Liver (tissue), 9 donors: Measurements from ENCODE around the gene ADAMTS4. TPM values are rescaled to one million over a fixed set of nuclear protein-coding genes. Genes with fewer than 3 reads are reported as not detected.

ENCODE experiments used
- DNase-seq: peaks from one replicate; pipeline ENCODE4 v3.0.0-alpha.2; 2017; ENCODE audit warnings: low spot score
- H3K27ac ChIP-seq, 2 donors: one replicate each; pipeline ENCODE4 v1.7.0; 2013; ENCODE audit warnings: inconsistent platforms in 2 of 2, low read length in 2 of 2, control low read depth in 1 of 2, low read depth in 1 of 2, mild to moderate bottlenecking in 1 of 2
- H3K27me3 ChIP-seq, 4 donors: one replicate each; pipeline versions ENCODE4 v1.6.1 to v1.7.0; 2013; ENCODE audit warnings: low read length in 3 of 4, inconsistent platforms in 1 of 4, mild to moderate bottlenecking in 1 of 4, moderate library complexity in 1 of 4; ENCODE audit not compliant: control insufficient read depth in 4 of 4, insufficient read depth in 4 of 4
- H3K36me3 ChIP-seq, 4 donors: one replicate each; pipeline versions ENCODE4 v1.6.1 to v1.7.0; 2013; ENCODE audit warnings: low read length in 3 of 4, mild to moderate bottlenecking in 3 of 4, low read depth in 1 of 4, moderate library complexity in 1 of 4; ENCODE audit not compliant: control insufficient read depth in 4 of 4, insufficient read depth in 3 of 4
- H3K4me1 ChIP-seq, 4 donors: one replicate each; pipeline versions ENCODE4 v1.6.1 to v1.7.0; 2013; ENCODE audit warnings: low read length in 3 of 4, mild to moderate bottlenecking in 3 of 4, moderate library complexity in 1 of 4; ENCODE audit not compliant: control insufficient read depth in 4 of 4, insufficient read depth in 4 of 4
- H3K4me3 ChIP-seq, 3 donors: one replicate each; pipeline versions ENCODE4 v1.6.1 to v1.7.0; 2013; ENCODE audit warnings: low read length in 3 of 3, control low read depth in 1 of 3, low read depth in 1 of 3, mild to moderate bottlenecking in 1 of 3
- H3K9ac ChIP-seq, 2 donors: one replicate each; pipeline ENCODE4 v1.7.0; 2013; ENCODE audit warnings: low read length in 2 of 2, mild to moderate bottlenecking in 2 of 2, moderate library complexity in 2 of 2, control low read depth in 1 of 2, low read depth in 1 of 2
- H3K9me3 ChIP-seq, 4 donors: one replicate each; pipeline versions ENCODE4 v1.6.1 to v1.7.0; 2013; ENCODE audit warnings: low read length in 3 of 4; ENCODE audit not compliant: control insufficient read depth in 4 of 4
- EGR1 ChIP-seq, 2 donors: IDR thresholded peaks; 2 replicates each; pipeline ENCODE4 v1.6.1; 2016 to 2018; ENCODE audit warnings: antibody characterized with exemption in 2 of 2, low read depth in 2 of 2
- GABPA ChIP-seq, 2 donors: IDR thresholded peaks in 1 of 2; conservative IDR thresholded peaks in 1 of 2; 2 replicates each; pipeline ENCODE4 v1.6.1; 2016; ENCODE audit warnings: antibody characterized with exemption in 2 of 2, mild to moderate bottlenecking in 1 of 2, moderate library complexity in 1 of 2
- HNF4A ChIP-seq, 2 donors: conservative IDR thresholded peaks; 2 replicates each; pipeline ENCODE4 v1.6.1; 2016; ENCODE audit warnings: antibody characterized with exemption in 2 of 2, mild to moderate bottlenecking in 2 of 2
- MAX ChIP-seq: IDR thresholded peaks from 2 replicates; pipeline ENCODE4 v1.6.1; 2016; ENCODE audit warnings: antibody characterized with exemption
- RAD21 ChIP-seq, 2 donors: IDR thresholded peaks; 2 replicates each; pipeline ENCODE4 v1.6.1; 2016; ENCODE audit warnings: antibody characterized with exemption in 2 of 2, mild to moderate bottlenecking in 2 of 2
- RXRA ChIP-seq, 2 donors: IDR thresholded peaks; 2 replicates each; pipeline ENCODE4 v1.6.1; 2017 to 2018; ENCODE audit warnings: antibody characterized with exemption in 2 of 2, mild to moderate bottlenecking in 1 of 2
- SP1 ChIP-seq: IDR thresholded peaks from 2 replicates; pipeline ENCODE4 v1.6.1; 2018; ENCODE audit warnings: antibody characterized with exemption, mild to moderate bottlenecking
- TAF1 ChIP-seq: conservative IDR thresholded peaks from 2 replicates; pipeline ENCODE4 v1.6.1; 2016; ENCODE audit warnings: antibody characterized with exemption, mild to moderate bottlenecking
- YY1 ChIP-seq: IDR thresholded peaks from 2 replicates; pipeline ENCODE4 v1.6.1; 2016; ENCODE audit warnings: antibody characterized with exemption, mild to moderate bottlenecking
- ZBTB33 ChIP-seq: IDR thresholded peaks from 2 replicates; pipeline ENCODE4 v1.6.1; 2016; ENCODE audit warnings: antibody characterized with exemption
- WGBS: extraction: QIAGEN DNeasy Blood & Tissue Kit; methylation state at CpG from one replicate; pipeline ENCODE4 v1.1.7; 2013; 5-methylcytosine and 5-hydroxymethylcytosine counted together
- polyA plus RNA-seq, 2 donors: library from polyadenylated mRNA; stranded (reverse) in 1 of 2; unstranded in 1 of 2; fragments of 200-250 nt in 1 of 2; fragments of >200 nt in 1 of 2; fragmentation: Nextera tagmentation in 1 of 2; extraction: Ambion mirVana in 1 of 2; gene quantifications; one replicate each; pipeline versions ENCODE4 v1.2.1 to v1.2.3, GENCODE V29; 2013 to 2015
- total RNA-seq, 2 donors: library from RNA; depleted of rRNA; stranded (reverse); fragments of >200 nt; gene quantifications; one replicate each; pipeline ENCODE4 v1.2.3, GENCODE V29; 2014
- TF ChIP-seq, protein P1 (sequence below): fragments of 150-350 bp; IDR thresholded peaks from 2 replicates; pipeline ENCODE4 v1.5.1; 2017; ENCODE audit warnings: improper control_type of control experiment, low read depth, low read length; ENCODE audit not compliant: missing input control
- TF ChIP-seq, protein P2 (sequence below): IDR thresholded peaks from 2 replicates; pipeline ENCODE4 v1.6.1; 2016; ENCODE audit warnings: antibody characterized with exemption, mild to moderate bottlenecking
- TF ChIP-seq, protein P3 (sequence below): IDR thresholded peaks from 2 replicates; pipeline ENCODE4 v1.6.1; 2016; ENCODE audit warnings: antibody characterized with exemption
- donor health status: healthy.
- donor health status: healthy.
- donor health status: healthy.
- donor health status: healthy.
- donor health status: healthy.

The ADAMTS4 gene
- total and polyA plus RNA-seq, 4 donors = 0.21 to 2.2 (median 0.38) TPM

GRCh38 chr1:161191971-161192370 lies 6.9 kb downstream of the ADAMTS4 start:
- no peak overlapping the region for H3K4me3 ChIP-seq
- TF ChIP-seq SP1 = no peak
- no peak overlapping the region for H3K9ac ChIP-seq
- H3K27ac ChIP-seq = no peak overlapping the region
- H3K9me3 ChIP-seq = no peaks in the 10 kb centered on the region
- no peak for DNase-seq
- peaks cover 0 to 5% (median under 1%) of the 10 kb centered on the region in 4 donors for H3K36me3 ChIP-seq
- 75% methylated on average over 8 of the region's 8 CpGs for WGBS
- H3K4me1 ChIP-seq = peaks cover 9 to 30% (median 18%) of the 10 kb centered on the region in 4 donors
- H3K27me3 ChIP-seq = no peaks in the 10 kb centered on the region

- no peak for DNase-seq
- Histone ChIP-seq H3K4me3 (no peak overlapping the region), H3K9ac (no peak overlapping the region), H3K27me3 (no peaks in the 10 kb centered on the region), H3K36me3 (peaks cover 0 to 5% (median under 1%) of the 10 kb centered on the region in 4 donors), H3K27ac (no peak overlapping the region), H3K4me1 (peaks cover 9 to 32% (median 19%) of the 10 kb centered on the region in 4 donors), H3K9me3 (no peaks in the 10 kb centered on the region)
- 79% methylated on average over 22 of the region's 22 CpGs for WGBS
- no peak for TF ChIP-seq EGR1 (IDR thresholded peaks at IDR 0.05; ENCODE audit: low read depth in 2 of 2)
- TF ChIP-seq MAX = no peak
- no peak for TF ChIP-seq RAD21 (IDR thresholded peaks at IDR 0.05)
- TF ChIP-seq GABPA (IDR thresholded peaks at IDR 0.05 in 1 of 2, conservative IDR thresholded peaks at IDR 0.05 in 1 of 2) = no peak
- TF ChIP-seq, protein P1, sequence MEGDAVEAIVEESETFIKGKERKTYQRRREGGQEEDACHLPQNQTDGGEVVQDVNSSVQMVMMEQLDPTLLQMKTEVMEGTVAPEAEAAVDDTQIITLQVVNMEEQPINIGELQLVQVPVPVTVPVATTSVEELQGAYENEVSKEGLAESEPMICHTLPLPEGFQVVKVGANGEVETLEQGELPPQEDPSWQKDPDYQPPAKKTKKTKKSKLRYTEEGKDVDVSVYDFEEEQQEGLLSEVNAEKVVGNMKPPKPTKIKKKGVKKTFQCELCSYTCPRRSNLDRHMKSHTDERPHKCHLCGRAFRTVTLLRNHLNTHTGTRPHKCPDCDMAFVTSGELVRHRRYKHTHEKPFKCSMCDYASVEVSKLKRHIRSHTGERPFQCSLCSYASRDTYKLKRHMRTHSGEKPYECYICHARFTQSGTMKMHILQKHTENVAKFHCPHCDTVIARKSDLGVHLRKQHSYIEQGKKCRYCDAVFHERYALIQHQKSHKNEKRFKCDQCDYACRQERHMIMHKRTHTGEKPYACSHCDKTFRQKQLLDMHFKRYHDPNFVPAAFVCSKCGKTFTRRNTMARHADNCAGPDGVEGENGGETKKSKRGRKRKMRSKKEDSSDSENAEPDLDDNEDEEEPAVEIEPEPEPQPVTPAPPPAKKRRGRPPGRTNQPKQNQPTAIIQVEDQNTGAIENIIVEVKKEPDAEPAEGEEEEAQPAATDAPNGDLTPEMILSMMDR = no peak
- TF ChIP-seq RXRA (IDR thresholded peaks at IDR 0.05) = no peak
- TF ChIP-seq HNF4A (conservative IDR thresholded peaks at IDR 0.05) = no peak
- no peak for TF ChIP-seq TAF1
- TF ChIP-seq ZBTB33 = no peak
These were observed 7.8 kb downstream of the ADAMTS4 start for GRCh38 chr1:161190962-161191521.

GRCh38 chr1:161189036-161189435 lies 9.8 kb downstream of the ADAMTS4 start:
- DNase-seq = no peak
- 95% methylated on average over 5 of the region's 5 CpGs for WGBS
- H3K27me3 ChIP-seq = no peaks in the 10 kb centered on the region
- H3K36me3 ChIP-seq = peaks cover 0 to 5% (median under 1%) of the 10 kb centered on the region in 4 donors
- peaks cover 9 to 20% (median 17%) of the 10 kb centered on the region in 4 donors for H3K4me1 ChIP-seq
- no peak overlapping the region for H3K27ac ChIP-seq
- no peak overlapping the region for H3K9ac ChIP-seq
- H3K4me3 ChIP-seq = no peak overlapping the region
- H3K9me3 ChIP-seq = no peaks in the 10 kb centered on the region
- TF ChIP-seq, protein P2, sequence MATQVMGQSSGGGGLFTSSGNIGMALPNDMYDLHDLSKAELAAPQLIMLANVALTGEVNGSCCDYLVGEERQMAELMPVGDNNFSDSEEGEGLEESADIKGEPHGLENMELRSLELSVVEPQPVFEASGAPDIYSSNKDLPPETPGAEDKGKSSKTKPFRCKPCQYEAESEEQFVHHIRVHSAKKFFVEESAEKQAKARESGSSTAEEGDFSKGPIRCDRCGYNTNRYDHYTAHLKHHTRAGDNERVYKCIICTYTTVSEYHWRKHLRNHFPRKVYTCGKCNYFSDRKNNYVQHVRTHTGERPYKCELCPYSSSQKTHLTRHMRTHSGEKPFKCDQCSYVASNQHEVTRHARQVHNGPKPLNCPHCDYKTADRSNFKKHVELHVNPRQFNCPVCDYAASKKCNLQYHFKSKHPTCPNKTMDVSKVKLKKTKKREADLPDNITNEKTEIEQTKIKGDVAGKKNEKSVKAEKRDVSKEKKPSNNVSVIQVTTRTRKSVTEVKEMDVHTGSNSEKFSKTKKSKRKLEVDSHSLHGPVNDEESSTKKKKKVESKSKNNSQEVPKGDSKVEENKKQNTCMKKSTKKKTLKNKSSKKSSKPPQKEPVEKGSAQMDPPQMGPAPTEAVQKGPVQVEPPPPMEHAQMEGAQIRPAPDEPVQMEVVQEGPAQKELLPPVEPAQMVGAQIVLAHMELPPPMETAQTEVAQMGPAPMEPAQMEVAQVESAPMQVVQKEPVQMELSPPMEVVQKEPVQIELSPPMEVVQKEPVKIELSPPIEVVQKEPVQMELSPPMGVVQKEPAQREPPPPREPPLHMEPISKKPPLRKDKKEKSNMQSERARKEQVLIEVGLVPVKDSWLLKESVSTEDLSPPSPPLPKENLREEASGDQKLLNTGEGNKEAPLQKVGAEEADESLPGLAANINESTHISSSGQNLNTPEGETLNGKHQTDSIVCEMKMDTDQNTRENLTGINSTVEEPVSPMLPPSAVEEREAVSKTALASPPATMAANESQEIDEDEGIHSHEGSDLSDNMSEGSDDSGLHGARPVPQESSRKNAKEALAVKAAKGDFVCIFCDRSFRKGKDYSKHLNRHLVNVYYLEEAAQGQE = no peak
- TF ChIP-seq YY1 (no peak), ZBTB33 (no peak), SP1 (no peak), MAX (no peak), EGR1 (IDR thresholded peaks at IDR 0.05; ENCODE audit: low read depth in 2 of 2) (no peak)
- TF ChIP-seq, protein P1 = no peak
- TF ChIP-seq, protein P3, sequence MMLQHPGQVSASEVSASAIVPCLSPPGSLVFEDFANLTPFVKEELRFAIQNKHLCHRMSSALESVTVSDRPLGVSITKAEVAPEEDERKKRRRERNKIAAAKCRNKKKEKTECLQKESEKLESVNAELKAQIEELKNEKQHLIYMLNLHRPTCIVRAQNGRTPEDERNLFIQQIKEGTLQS = no peak
